HG03432 (cell line): ENCODE data around the gene PFN4.

Source experiments
- ATAC-seq: cut with Tn5 transposase; IDR thresholded peaks from one replicate; pipeline ENCODE4 v1.9.1; 2021; ENCODE audit warnings: mild to moderate bottlenecking, moderate library complexity; ENCODE audit not compliant: unreplicated experiment

Gene PFN4

GRCh38 chr2:24082787-24083566 lies 40.2 kb downstream of the PFN4 start:
- no peak for ATAC-seq

GRCh38 chr2:24080701-24081100 lies 42.4 kb downstream of the PFN4 start:
- ATAC-seq, result no peak

GRCh38 chr2:24077879-24078278 lies 45.3 kb downstream of the PFN4 start:
- ATAC-seq, result no peak

- ATAC-seq, result no peak
These were observed 45.6 kb downstream of the PFN4 start for GRCh38 chr2:24077535-24077877.

GRCh38 chr2:24076849-24077534 lies 46.1 kb downstream of the PFN4 start:
- peak; percentile 15 for ATAC-seq

- ATAC-seq, result peak; percentile 95
These were observed 47.0 kb downstream of the PFN4 start, which contains the start of gene SF3B6 for GRCh38 chr2:24075915-24076848. Gene SF3B6, minus strand, starts transcription at chr2:24076326. Its CDS starts 97 bp downstream, at chr2:24076229.

- ATAC-seq, result no peak
These were observed 47.9 kb downstream of the PFN4 start for GRCh38 chr2:24075259-24075658.

GRCh38 chr2:24073816-24074215 lies 49.3 kb downstream of the PFN4 start:
- ATAC-seq, result no peak

- no peak for ATAC-seq
These were observed 50.9 kb downstream of the PFN4 start for GRCh38 chr2:24072259-24072658.

- ATAC-seq, result no peak
These were observed 57.8 kb downstream of the PFN4 start for GRCh38 chr2:24065341-24065740.
